GM19467 (cell line): Measurements from ENCODE around the gene LMO1.

Source experiments
- ATAC-seq: cut with Tn5 transposase; IDR thresholded peaks from one replicate; pipeline ENCODE4 v1.9.1; 2021; ENCODE audit warnings: mild to moderate bottlenecking, moderate library complexity; ENCODE audit not compliant: unreplicated experiment

The LMO1 gene

DNA sequence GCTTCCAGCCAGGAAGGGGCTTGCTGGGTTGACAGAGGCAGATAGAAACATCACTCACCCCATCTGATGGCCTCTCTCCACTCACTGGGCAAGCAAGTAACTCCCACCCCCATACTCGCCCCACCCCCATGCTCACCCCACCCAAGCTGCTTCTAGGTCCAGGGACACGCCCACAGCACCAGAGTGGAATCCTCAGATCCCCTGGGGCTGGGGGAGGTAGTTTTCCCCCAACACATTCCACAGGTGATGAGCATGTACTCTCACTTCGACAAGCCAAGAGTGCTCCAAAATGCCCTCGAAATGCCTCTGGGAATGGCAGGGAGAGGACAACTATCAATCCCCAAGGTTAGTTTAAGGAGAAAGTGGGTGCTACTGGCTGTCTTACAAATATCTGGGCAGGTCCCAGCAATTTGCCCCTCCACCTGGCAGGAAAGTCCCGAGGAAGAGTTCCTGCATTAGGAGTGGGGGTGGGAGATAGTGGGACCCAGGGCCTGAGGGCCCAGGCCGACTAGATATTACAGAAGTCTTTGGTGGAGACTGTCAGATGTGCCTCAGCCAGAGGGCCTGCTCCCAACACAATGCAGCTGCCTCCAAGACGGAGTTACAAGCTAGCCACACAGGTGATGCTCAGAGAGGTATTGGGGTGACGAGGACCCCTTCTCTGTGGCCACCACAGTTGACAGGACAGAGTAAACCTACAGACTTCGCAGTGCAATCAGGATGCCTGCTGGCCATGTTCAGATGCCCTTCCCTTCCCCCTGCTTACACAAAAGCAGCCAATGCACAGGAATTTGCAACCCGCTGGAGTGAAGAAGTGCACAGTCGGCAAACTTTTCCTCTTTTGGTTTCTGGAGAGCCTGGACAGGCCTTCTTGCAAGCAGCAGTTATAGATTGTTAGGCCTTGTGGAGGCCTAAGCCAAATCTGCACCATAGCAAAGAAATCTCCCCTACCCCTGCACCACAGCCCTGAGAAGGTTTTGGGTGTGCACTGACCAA lies 2.9 kb upstream of the LMO1 start:
- ATAC-seq: no peak

DNA sequence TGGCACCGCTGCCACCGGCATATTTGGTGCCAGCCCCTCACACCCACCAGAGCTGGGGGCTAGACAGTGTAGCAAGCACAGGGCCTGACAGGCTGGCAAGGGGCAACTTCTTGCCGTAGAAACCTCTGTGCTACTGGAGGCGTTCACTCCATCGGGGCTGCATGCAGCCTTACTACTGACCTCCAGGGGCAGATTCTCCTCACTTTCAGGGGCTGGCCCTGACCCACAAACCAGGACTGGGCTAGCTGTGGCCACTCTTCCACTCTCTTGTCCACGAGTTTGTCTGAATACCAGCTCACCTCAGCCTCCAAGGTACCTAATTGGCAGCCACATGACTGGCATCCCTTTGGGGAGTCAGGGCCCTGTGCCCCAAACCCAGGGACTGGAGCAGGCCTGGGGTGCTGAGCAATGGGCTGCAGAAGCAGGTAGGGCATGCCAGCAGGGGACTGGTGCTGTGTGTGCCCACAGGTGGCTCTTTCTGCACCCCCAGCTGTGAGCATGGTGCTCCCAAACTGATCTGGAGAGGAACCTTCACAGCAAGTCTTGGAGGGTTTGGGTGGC lies 2.1 kb upstream of the LMO1 start:
- ATAC-seq: no peak

DNA sequence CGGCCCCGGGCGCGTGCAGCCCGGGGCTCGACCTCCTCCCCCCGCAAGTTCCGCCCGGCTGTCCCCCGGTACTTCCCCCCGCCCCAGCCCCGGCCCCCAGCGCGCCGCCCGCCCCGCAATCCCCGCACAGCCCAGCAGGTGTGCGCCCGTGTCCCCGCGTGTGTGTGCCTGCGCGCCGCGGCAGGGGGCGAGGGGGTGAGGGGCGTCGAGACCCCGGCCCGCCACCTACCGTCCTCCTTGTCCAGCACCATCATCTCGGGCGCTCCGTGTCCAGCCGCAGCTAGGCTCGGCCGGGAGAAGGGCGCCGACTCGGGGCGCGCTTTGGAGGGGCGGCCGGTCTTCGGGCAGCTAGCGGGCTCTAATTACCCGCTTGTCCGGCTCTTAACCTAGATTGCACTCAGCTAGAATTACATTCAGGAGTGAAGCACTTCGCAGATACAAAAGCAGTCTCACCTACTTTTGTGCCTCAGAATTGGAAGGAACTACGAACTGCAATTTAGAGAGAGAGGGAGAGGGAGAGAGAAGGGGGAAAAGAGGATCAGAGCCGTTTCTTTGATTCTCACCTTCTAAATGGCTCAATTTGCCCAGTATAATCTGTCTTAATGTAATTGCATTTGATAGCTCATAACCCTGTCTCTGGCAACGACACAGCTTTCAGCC lies 439 bp downstream of the LMO1 start:
- ATAC-seq: no peak

DNA sequence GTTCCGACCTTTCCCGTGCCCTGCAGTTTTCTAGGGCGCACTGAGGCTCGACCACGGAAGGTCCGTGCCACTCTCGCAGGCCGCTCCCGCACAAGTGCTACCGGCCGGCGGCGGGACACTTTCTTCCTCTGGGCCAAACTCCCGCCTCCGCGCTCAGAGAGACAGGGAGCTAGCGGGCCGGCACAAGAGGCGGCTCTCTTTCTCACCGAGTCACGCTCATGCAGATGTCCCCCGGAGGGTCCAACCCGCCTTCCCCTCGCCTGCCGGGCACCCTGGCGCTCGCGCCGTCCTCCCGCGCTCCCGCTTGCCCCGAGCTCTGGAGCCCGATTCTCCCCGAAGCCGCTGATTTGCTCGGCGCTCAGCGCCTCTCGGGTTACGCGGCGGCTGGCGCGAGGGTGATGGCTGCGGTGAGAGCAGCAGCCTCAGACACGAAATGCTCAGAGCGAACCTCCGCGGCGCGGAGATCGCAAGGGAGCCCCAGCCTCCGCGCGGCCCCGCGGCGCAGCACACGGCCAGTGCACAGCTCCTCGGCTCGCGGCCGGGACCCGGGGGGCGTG lies 1.0 kb downstream of the LMO1 start:
- no peak for ATAC-seq

DNA sequence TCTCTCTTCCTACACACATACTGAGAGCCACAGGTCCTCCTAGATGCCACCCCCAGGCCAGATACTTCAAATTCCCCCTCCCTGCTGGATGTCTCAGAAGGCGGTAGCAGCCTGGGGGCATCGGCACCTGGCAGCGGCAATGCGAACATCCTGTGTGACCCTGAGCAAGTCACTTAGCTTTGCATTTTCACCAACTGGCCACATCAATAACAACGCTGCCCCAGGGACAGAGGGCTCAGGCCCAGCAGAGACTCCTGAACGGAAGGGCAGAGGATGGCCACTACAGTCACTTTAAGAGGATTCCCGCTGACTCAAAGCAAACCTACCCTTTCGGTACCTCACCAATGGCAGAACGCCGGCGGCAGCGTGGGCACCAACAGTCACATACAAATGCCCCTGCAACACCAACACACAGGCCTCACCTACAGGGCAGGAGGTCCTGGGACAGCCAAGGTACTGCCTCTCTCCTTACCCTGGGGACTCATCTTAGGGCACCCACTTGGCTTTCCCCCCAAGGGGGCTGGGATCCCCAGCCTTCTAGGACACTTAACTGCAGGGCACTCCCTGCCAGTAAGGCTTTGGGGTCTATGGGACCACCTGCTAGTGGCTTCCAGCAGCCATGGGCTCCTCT lies 1.6 kb downstream of the LMO1 start:
- no peak for ATAC-seq

DNA sequence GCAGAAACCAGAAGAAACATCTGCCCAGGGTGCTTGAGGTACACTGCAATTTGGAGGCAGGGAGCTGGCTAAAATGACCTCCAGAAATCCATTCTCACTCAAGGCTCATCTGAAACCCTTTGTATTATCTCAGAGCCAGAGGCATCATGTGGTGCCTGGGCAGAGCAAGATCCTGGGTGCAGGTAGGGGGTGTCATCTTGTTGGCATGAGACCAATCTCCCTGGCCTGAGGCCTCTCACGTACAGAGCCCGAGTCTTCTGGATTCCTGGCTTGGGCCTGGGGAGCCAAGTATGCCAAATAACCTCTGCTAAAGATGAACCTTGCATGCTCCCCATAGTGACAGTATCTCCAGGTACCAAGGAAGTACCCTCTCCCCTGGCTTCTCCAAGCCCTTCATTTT lies 2.4 kb downstream of the LMO1 start:
- ATAC-seq: no peak

DNA sequence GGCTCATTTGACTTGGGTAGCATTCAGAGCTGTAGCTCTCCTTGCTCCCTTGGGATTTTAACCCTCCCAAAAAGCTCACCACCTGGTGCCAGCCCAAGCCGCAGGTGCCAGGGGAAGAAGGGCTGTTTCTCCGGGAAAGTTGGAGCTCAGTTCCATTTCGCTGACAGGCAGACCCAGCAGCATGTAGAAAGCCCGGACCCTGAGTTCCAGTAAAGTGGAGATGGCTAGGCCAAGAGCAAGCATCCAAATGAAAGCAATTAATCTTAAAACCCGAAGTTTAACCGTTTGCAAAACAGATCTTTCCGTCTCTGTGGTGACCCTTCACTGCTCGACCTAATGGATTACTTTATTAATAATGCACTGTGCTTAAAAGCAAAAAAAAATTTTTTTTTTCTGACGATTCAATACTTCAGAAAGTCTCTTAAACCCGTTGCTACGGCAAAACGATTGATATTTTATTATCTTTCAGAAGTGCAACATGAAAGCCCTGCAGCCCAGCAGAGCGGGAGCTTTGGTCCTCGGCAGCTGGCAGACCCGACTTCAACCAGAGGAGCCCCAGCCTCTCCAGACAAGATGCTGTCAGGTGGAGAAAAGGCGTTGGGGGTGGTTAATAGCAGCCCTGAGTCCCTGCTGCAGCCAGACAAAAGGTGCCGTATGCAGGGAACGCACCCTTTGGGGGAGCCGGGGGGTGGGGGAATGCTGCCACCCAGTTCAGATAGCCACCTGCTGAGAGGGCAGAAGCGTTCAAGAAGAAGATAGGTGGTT lies 3.3 kb downstream of the LMO1 start:
- no peak for ATAC-seq

DNA sequence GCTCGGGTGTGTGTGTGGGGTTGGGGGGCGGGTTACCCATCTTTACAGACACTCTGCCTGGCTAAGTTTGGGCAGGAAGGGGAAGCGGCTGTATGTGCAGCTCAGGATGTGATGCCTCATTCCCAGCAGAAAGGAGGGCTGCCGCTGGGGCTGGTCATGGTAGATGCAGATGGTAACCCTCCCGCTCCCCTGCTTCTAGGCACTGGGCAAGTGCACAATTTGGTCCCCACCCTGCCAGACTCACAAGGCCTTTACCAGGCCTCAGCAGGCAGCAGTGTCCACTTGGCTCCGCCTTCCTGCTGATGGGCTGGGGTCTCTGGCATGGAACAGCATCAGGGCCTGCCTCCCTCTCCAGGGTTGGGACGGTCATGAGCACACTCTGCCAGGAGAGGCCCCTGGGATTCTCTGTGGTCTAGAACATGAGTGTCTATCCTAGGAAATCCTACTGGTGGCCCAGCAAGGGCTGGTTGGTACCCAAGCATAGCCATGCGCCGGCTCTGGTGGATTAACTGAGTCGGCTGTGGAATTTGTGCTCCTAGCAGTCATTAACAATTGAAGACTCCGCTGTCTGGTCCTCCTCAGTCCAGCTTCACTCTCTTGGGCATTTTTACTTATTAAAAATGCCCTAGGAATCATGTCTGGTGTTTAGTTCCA lies 4.2 kb downstream of the LMO1 start:
- no peak for ATAC-seq

DNA sequence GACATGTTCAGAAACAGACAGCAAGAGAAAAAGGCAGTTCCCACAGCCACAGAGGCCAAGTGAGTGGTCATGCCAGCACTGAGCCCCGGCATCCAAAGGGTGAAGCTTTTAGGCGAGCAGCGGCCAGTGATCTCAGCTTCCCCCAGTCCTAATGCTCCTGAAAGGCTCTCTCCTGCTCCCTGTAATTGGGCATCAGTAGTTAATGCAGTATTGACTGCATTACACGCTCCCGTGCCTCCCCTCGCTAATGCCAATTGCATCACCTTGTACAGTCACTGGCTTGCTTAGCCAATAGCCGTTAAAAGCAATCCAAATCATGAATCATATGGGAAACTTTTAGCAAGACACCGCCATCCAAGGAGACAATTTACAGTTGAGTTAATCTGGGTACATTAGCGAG lies 4.9 kb downstream of the LMO1 start:
- no peak for ATAC-seq

DNA sequence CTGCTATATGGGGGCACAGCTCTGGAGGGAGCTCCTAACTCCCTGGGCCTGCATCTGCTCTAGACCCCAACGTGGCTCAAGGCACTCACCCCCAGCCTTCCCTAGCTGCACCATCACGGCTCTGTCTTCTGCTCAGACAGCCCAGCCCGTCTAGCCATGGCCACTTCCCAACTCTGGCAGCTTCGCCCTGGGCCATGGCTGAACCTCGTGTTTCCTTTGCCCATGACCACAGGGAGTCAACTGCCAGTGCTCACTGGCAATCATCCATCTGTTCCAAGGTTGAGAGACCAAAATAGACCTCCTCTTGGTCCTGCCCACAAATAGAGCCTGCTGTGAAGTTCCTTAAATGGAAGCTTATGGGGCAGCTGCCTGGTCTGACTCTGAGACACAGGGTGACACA lies 5.4 kb downstream of the LMO1 start:
- ATAC-seq: no peak

DNA sequence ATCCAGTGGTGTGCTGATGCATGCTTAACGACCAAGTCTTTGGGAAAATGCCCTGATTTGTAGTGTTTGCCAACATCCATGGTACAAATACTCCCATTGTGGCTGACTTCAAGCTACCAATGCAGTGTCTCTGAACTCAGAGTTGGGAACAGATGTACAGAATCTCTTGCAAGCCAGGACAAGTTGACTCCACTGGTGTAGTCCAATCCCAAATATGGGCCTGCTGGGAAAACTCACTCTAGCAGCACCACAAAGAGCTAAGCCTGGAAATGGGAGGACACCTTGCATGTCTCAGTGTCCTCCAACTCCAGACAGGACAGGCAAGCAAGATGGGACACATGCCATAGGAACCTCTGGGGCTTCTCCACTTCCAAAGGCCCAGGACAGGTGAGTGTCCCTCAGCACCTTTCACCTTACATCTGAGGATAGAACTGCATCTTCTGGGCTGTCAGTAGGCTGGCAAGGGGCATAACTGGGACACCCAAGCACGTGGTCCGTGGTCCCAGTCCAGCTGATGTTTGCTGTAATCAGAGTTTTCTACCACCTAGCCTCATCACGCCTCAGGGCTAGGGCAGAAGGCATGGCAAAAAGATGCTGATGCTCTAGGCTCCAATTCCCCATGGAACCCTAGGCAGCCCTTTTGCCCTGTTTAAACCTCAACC lies 6.5 kb downstream of the LMO1 start:
- no peak for ATAC-seq

DNA sequence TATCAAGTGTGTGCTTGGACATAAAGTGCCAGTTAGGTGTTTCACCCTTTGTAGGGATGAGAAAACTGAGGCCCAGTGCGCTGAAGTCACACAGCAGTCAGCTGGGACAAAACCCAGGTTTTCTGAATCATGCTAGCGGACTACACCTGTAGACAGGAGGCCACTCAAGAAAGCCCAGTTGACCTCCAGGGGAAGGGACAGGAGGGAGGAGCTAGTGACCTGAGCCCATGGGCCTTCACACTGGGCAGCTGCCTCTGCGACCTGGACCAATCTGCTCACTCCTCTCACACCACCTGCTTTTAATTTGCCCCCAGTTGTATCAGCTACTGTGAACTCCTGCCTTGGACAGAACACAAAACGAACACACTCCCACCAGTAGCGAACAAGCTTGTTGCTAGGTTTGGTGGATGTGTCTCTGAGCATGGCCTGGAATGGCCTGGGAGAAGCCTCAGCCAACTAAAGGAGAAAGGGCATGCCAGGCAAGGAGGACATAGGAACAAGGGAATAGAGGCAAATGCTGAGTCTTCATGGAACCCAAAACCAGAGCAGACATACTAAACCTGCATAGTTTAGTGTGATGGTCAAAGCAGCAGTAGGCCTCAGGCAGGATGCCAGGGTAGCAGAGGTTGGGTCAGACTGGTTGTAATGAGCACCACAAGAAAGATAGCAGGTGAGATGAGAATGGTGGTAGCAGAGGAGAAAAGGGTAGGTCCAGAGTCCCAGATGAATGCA lies 7.2 kb downstream of the LMO1 start:
- ATAC-seq: no peak

DNA sequence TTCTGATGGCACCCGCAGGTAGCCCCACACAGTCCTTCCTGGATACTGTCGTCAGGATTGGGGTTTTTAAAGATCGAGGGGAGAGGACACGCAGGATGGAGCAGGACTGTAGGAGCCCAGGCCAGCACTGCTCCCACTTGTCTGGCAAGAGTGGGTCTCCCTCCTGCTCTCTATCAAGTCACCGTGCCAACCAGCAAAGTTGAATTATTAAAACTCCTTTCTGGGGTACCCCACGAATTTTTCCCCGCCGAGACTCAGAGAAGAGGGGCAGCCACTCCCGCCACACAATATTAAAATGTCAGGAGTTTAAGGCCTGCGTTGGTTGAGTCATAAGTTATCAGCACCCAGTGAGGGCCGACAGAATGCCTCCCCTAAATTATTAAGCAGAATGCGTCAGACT lies 10.1 kb downstream of the LMO1 start:
- ATAC-seq: no peak

DNA sequence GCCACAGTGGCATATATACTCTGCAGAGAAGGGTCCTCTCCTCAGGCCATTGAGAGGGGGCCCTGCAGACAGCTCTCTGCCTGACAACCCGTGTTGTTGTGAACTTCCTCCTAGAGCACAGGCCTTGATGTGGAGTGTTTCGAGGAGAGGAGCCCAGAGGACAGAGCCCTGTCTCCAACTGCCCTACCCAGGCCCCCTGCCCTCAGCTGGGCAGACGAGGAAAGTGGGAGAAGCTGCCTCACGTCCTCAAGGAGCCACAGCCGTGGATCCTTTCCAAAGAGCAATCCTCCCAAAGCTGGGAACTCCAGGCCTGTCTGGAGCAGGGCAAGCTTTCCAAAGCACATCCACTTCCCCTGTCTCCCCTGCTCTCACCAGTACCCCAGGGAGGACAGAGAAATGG lies 10.7 kb downstream of the LMO1 start:
- ATAC-seq: no peak

DNA sequence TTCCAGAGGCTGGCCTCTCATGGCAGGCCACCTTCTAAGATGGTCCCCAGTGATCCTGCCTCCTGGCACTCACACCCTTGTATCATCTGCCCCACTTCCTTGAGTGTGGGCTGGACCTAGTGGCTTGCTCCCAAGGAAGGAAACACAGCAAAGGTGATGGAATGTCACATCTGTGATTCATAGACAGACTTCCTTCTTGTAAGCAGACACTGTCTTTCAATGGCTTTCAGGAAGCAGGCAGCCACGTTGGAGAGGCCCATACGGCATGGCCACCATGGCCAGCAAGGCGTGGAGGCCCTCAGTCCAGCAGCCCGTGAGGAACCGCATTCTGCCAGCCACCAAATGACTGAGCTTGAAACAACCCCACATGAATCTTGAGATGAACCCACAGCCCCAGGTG lies 11.3 kb downstream of the LMO1 start:
- ATAC-seq: no peak

DNA sequence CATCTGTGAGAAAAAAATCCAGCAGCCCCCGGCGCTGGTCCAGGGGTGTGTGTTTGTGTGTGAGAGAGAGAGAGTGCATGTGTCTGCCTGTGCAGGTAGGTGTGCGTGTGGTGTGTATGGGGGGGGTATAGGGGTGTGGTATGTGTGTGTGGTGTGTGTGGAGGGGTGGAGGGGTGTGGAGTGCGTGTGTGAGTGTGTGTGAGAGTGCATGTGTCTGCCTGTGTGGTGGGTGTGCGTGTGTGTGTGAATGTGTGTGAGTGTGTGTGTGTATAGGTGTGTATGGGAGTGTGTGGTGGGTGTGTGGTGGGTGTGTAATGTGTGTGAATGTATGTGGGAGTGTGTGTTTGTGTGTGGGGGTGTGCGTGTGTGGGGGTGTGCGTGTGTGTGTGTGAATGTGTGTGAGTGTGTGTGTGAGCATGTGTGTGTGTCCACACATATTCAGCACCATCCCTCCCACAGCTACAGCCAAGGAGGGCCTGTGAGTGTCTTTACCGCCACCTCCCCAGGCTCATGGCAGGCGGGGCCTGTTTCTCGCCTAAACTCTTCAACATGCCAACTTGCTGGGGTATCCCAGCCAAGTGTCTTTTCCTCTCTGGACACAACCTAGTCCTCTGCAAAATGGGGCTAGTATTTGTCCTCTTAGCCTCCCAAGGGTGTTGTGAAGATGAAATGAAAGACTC lies 11.9 kb downstream of the LMO1 start:
- no peak for ATAC-seq

DNA sequence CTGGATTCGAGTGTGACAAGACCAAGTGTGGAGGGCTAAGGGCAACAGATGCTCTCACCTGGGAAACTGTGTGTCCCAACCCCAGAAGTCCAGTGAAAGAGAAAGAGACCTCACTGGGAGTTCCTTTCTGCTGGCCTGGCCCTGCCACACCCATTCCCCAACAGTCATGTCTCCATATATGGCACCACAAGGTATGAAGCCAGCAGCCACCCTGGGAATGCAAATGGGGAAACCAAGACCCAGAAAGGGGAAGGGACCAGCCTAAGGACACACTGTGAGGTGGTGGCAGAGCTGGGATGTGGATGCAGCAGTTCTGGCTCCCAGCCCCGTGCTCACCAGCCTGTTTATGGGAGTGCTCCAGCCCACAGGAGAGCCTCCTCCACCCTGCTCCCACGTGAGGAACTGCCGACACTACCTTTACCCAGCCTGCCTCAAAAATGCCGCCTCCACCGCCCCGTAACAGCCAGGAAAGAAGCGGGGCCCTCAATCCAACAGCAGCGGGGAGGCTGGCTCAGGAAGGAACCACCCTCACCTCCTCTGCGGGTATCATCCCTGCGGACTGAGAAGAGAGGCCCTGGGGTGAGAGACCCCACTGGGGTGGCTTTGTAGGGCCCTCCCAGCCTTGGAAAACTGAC lies 12.6 kb downstream of the LMO1 start:
- ATAC-seq: no peak

DNA sequence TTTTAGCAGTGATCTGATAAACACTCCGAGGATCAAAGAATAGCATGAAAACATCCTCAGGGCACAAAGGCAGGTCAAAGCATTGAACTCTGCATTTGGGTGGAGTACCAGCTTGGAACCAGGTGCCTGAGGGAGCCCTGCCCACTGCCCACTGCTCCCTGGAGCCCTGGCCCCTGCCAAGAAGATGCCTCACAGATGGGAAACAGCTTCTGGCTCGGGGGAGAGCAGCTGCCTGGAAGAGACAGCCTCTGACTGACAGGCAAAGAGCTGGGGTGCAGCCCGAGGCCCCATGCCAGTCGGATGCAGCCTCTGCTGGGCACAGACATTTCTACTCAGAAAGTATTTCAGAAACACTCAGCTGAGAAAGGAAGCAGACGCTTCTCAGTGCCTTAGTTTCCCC lies 13.2 kb downstream of the LMO1 start:
- no peak for ATAC-seq
